Measurements from ENCODE around the gene SH2D3C.

DNA sequence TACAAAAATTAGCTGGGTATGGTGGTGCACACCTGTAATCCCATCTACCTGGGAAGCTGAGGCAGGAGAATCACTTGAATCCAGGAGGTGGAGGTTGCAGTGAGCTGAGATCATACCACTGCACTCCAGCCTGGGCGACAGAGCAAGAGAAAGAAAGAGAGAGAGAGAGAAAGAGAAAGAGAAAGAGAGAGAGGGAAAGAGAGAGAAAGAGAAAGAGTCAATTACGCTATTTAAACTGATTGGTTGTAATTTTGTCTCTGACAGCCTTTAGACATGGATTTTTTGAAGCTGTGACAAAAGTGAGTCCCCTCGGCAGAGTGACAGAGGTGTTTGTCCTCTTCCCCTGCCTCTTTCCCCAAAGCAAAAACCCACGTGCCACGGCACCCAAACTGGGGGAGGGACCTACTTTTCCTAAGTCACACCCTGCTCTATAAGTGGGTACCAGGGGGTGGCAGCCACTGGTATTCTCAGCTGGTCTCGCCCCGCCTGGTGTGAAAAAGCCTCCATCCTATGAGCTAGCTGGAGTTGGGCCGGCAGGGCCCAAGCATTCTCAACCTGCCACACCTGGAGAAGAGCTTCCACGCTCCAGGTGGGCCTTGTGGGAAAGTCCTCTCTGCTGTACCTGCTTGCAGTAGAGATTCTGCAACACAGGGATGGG, 75.0 kb downstream of the SH2D3C start:
- no peak for TF ChIP-seq CTCF (IDR thresholded peaks at IDR 0.05 in 2 of 3, conservative IDR thresholded peaks at IDR 0.05 in 1 of 3; ENCODE audit: insufficient read depth in 2 of 3, low read depth in 1 of 3, low read length in 3 of 3)
- TF ChIP-seq ZNF121 (CRISPR knock-in tag; conservative IDR thresholded peaks at IDR 0.05), result no peak
- TF ChIP-seq POLR2AphosphoS5 (IDR thresholded peaks at IDR 0.05; ENCODE audit: control insufficient read depth, insufficient read depth, low read depth, low read length), result no peak
- TF ChIP-seq NFE2L1 (tag; IDR thresholded peaks at IDR 0.05; ENCODE audit: borderline replicate concordance, low read depth), result no peak
- no peak for TF ChIP-seq KDM4B (IDR thresholded peaks at IDR 0.05; ENCODE audit: borderline replicate concordance in 2 of 2, low read depth in 1 of 2)
- TF ChIP-seq, protein P1, sequence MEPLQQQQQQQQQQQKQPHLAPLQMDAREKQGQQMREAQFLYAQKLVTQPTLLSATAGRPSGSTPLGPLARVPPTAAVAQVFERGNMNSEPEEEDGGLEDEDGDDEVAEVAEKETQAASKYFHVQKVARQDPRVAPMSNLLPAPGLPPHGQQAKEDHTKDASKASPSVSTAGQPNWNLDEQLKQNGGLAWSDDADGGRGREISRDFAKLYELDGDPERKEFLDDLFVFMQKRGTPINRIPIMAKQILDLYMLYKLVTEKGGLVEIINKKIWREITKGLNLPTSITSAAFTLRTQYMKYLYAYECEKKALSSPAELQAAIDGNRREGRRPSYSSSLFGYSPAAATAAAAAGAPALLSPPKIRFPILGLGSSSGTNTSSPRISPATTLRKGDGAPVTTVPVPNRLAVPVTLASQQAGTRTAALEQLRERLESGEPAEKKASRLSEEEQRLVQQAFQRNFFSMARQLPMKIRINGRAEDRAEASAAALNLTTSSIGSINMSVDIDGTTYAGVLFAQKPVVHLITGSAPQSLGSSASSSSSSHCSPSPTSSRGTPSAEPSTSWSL (CRISPR knock-in tag; IDR thresholded peaks at IDR 0.05; ENCODE audit: borderline replicate concordance), result no peak
- no peak for TF ChIP-seq SREBF2 (CRISPR knock-in tag; IDR thresholded peaks at IDR 0.05)

Data from K562 (cell line).